ACHN (cell line): Measurements from ENCODE around the gene ZNF735.
"Not testable (repeated sequence)": the region's sequence is repeated elsewhere in the genome, so short reads cannot be mapped to it uniquely, and the experiment has no call there.

Experiments
- DNase-seq: peaks from one replicate; pipeline ENCODE4 v3.0.0-alpha.2; 2015
- in situ Hi-C: cut with HindIII; loops from 2 replicates; pipeline ENCODE4 v1.10.0; 2017; ENCODE audit warnings: low sequenced_read_pairs, low pct_ligation_motif_present, low pct_unique_long_range_greater_than_20kb

Gene ZNF735

GRCh38 chr7:64206903-64207302 lies at the start of gene ZNF735:
TSS of gene ZNF735 (plus strand) at chr7:64207203. CDS start at chr7:64207203, 0 bp downstream.
- DNase-seq, result no peak
- in situ Hi-C loops, result no loop called here

GRCh38 chr7:64170974-64171373 lies 36.0 kb upstream of the ZNF735 start:
- DNase-seq, in situ Hi-C loops: not testable (repeated sequence)

- in situ Hi-C loops, result no loop called here
- DNase-seq, result no peak
Measured at GRCh38 chr7:64174328-64174727, 32.7 kb upstream of the ZNF735 start.

- in situ Hi-C loops, result no loop called here
- DNase-seq, result no peak
Measured at GRCh38 chr7:64174941-64175340, 32.1 kb upstream of the ZNF735 start.

- in situ Hi-C loops, result no loop called here
- peak; percentile 12 for DNase-seq
Measured at GRCh38 chr7:64180989-64181388, 26.0 kb upstream of the ZNF735 start.

- in situ Hi-C loops, result no loop called here
- no peak for DNase-seq
Measured at GRCh38 chr7:64181586-64181985, 25.4 kb upstream of the ZNF735 start.

GRCh38 chr7:64182036-64182790 lies 24.8 kb upstream of the ZNF735 start:
- DNase-seq, result no peak
- in situ Hi-C loops, result no loop called here

- no peak for DNase-seq
- in situ Hi-C loops, result no loop called here
Measured at GRCh38 chr7:64183126-64183742, 23.8 kb upstream of the ZNF735 start.

- in situ Hi-C loops, result no loop called here
- no peak for DNase-seq
Measured at GRCh38 chr7:64183827-64184372, 23.1 kb upstream of the ZNF735 start.

GRCh38 chr7:64184376-64184775 lies 22.6 kb upstream of the ZNF735 start:
- in situ Hi-C loops, result no loop called here
- DNase-seq, result no peak

- no peak for DNase-seq
- in situ Hi-C loops, result no loop called here
Measured at GRCh38 chr7:64187408-64187807, 19.6 kb upstream of the ZNF735 start.

- in situ Hi-C loops, result no loop called here
- DNase-seq, result no peak
Measured at GRCh38 chr7:64192148-64192704, 14.8 kb upstream of the ZNF735 start.

GRCh38 chr7:64192775-64193174 lies 14.2 kb upstream of the ZNF735 start:
- in situ Hi-C loops, result no loop called here
- DNase-seq, result no peak

GRCh38 chr7:64219710-64220298 lies 12.8 kb downstream of the ZNF735 start:
- DNase-seq, in situ Hi-C loops: not testable (repeated sequence)

GRCh38 chr7:64223366-64223765 lies 16.4 kb downstream of the ZNF735 start:
- DNase-seq, result no peak
- in situ Hi-C loops, result no loop called here

GRCh38 chr7:64228174-64228573 lies 21.2 kb downstream of the ZNF735 start, which contains the start of gene ZNF679:
TSS of gene ZNF679 (plus strand) at chr7:64228474. CDS start at chr7:64249118, 20,644 bp downstream.
- in situ Hi-C loops, DNase-seq: not testable (repeated sequence)

- no peak for DNase-seq
- in situ Hi-C loops, result no loop called here
Measured at GRCh38 chr7:64266341-64266919, 59.4 kb downstream of the ZNF735 start.
